Loucy (cell line): ENCODE measurements around the gene DPYSL3.

Experiments used
- H2AFZ ChIP-seq: fragments of 200-600 bp; sonication (generic); 2 replicates; pipeline ENCODE4 v1.6.0; 2016; ENCODE audit warnings: antibody characterized with exemption, mild to moderate bottlenecking, low read length, moderate library complexity
- H3F3A ChIP-seq: fragments of 200-600 bp; 2 replicates; pipeline ENCODE4 v1.6.0; 2016; ENCODE audit warnings: antibody characterized with exemption, low read depth, mild to moderate bottlenecking
- H3K27me3 ChIP-seq: fragments of 200-600 bp; sonication (generic); 2 replicates; pipeline ENCODE4 v1.6.1; 2014; ENCODE audit warnings: low read length, mild to moderate bottlenecking; ENCODE audit not compliant: insufficient read depth, poor library complexity, severe bottlenecking
- H3K36me3 ChIP-seq: fragments of 200-600 bp; sonication (generic); 2 replicates; pipeline ENCODE4 v1.6.1; 2016; ENCODE audit warnings: low read length; ENCODE audit not compliant: insufficient read depth
- H3K4me1 ChIP-seq: fragments of 200-600 bp; sonication (generic); 2 replicates; pipeline ENCODE4 v1.5.1; 2014; ENCODE audit warnings: low read length, mild to moderate bottlenecking; ENCODE audit not compliant: insufficient read depth, poor library complexity, severe bottlenecking
- H3K4me2 ChIP-seq: fragments of 200-600 bp; sonication (generic); 2 replicates; pipeline ENCODE4 v1.6.0; 2014; ENCODE audit warnings: antibody characterized with exemption, low read length, low read depth, mild to moderate bottlenecking; ENCODE audit not compliant: poor library complexity, severe bottlenecking
- H3K4me3 ChIP-seq: fragments of 200-600 bp; sonication (generic); 2 replicates; pipeline ENCODE4 v1.5.1; 2014; ENCODE audit warnings: low read length, mild to moderate bottlenecking, mixed read lengths; ENCODE audit not compliant: poor library complexity, severe bottlenecking
- H3K79me2 ChIP-seq: fragments of 200-600 bp; sonication (generic); 2 replicates; pipeline ENCODE4 v1.6.1; 2014; ENCODE audit warnings: low read length; ENCODE audit not compliant: insufficient read depth
- H3K9ac ChIP-seq: fragments of 200-600 bp; sonication (generic); 2 replicates; pipeline ENCODE4 v1.6.0; 2014; ENCODE audit warnings: mild to moderate bottlenecking, low read depth, low read length, moderate library complexity; ENCODE audit not compliant: poor library complexity, severe bottlenecking
- H3K9me2 ChIP-seq: fragments of 200-600 bp; sonication (generic); replicated peaks from 2 replicates; pipeline ENCODE4 v1.6.1; 2016; ENCODE audit warnings: low read depth, low read length, mixed read lengths
- H3K9me3 ChIP-seq: fragments of 200-600 bp; sonication (generic); 2 replicates; pipeline ENCODE4 v1.6.1; 2014; ENCODE audit warnings: mild to moderate bottlenecking, antibody characterized with exemption, low read length, low read depth; ENCODE audit not compliant: insufficient read depth
- H4K20me1 ChIP-seq: fragments of 200-600 bp; sonication (generic); 2 replicates; pipeline ENCODE4 v1.6.0; 2014; ENCODE audit warnings: antibody characterized with exemption, low read length, mild to moderate bottlenecking; ENCODE audit not compliant: insufficient read depth, poor library complexity, severe bottlenecking
- EZH2phosphoT487 ChIP-seq: fragments of 200-600 bp; IDR thresholded peaks from 2 replicates; pipeline ENCODE4 v1.6.1; 2018; ENCODE audit warnings: antibody characterized with exemption, mild to moderate bottlenecking, moderate library complexity, borderline replicate concordance
- TF ChIP-seq, protein P1 (sequence below): fragments of 200-600 bp; sonication (generic); conservative IDR thresholded peaks from 2 replicates; pipeline ENCODE4 v1.5.1; 2014; ENCODE audit warnings: mild to moderate bottlenecking, antibody characterized with exemption, low read length

Gene DPYSL3

DNA sequence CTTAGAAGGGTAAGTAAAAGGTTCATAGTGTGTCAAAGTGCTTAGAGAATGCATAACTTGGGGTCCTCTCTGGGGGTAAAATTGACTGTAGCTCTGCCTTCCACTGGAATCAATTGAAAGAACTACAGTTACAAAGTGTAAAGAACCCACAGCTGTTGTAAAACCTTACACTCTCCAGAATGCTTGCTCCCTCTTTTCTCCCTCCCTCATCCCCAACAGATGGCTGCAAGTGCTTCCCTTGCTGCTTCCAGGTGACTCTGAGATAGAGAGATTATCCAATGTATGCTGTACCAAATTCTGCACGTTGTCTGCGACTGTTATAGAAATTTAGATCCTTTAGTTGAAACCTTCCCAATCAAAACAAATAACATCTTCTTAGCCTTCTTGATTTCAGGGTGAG lies 149.1 kb downstream of the DPYSL3 start:
- Histone ChIP-seq H3K9me2 (no peaks in the 10 kb centered on the region), H3K27me3 (no peaks in the 10 kb centered on the region), H3F3A (no peaks in the 10 kb centered on the region), H3K9ac (no peak overlapping the region), H3K79me2 (no peaks in the 10 kb centered on the region), H3K9me3 (no peaks in the 10 kb centered on the region), H3K36me3 (no peaks in the 10 kb centered on the region), H4K20me1 (no peaks in the 10 kb centered on the region), H3K4me1 (no peaks in the 10 kb centered on the region), H2AFZ (no peak overlapping the region), H3K4me2 (no peak overlapping the region), H3K4me3 (no peak overlapping the region)
- TF ChIP-seq, protein P1, sequence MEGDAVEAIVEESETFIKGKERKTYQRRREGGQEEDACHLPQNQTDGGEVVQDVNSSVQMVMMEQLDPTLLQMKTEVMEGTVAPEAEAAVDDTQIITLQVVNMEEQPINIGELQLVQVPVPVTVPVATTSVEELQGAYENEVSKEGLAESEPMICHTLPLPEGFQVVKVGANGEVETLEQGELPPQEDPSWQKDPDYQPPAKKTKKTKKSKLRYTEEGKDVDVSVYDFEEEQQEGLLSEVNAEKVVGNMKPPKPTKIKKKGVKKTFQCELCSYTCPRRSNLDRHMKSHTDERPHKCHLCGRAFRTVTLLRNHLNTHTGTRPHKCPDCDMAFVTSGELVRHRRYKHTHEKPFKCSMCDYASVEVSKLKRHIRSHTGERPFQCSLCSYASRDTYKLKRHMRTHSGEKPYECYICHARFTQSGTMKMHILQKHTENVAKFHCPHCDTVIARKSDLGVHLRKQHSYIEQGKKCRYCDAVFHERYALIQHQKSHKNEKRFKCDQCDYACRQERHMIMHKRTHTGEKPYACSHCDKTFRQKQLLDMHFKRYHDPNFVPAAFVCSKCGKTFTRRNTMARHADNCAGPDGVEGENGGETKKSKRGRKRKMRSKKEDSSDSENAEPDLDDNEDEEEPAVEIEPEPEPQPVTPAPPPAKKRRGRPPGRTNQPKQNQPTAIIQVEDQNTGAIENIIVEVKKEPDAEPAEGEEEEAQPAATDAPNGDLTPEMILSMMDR: no peak
- TF ChIP-seq EZH2phosphoT487: no peak

DNA sequence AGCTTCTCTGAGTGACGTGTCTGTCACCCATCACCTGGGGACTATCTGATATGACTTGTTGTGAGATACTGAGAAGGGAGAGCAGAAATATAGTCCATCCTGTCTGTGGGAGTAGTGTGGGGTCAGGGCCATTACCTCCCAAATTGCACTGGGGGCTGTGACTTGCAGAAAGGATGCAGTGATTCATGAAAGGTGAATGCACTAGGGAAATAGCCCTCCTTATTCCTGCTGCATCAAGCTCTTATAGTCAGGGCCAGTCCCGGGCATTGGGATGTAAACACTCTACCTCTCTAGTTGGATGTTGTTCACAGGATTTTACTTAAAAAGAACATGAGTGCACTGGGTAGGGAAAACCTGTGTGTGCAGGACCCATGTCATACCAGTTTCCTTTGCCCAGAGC lies 150.3 kb downstream of the DPYSL3 start:
- Histone ChIP-seq H3K4me3 (no peak overlapping the region), H4K20me1 (no peaks in the 10 kb centered on the region)
- no peak for TF ChIP-seq EZH2phosphoT487
- TF ChIP-seq, protein P1: no peak

DNA sequence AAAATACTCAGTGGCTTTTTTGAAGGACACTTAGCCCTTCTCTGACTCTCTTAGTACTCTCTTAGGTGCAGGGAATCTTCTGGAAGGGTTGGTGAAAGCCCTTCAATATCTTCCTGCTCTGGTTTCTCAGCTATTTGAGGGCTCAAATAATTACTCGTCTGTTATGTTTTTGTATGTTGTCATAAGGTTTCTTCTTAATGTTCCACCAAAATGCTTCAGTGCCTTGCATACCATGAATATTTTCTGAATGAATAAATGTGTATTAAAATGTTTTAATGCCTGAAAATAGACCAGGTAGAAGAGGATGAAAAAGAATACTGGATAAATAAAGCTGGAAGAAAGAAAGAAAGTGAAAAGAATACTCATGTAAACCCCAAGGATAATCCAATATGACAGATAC lies 150.8 kb downstream of the DPYSL3 start:
- Histone ChIP-seq H3K4me2 (no peak overlapping the region), H3K4me3 (no peak overlapping the region), H3F3A (no peaks in the 10 kb centered on the region), H3K79me2 (no peaks in the 10 kb centered on the region), H4K20me1 (no peaks in the 10 kb centered on the region), H3K36me3 (no peaks in the 10 kb centered on the region), H3K27me3 (no peaks in the 10 kb centered on the region), H2AFZ (no peak overlapping the region), H3K9me2 (no peaks in the 10 kb centered on the region), H3K9ac (no peak overlapping the region), H3K4me1 (no peaks in the 10 kb centered on the region), H3K9me3 (no peaks in the 10 kb centered on the region)
- no peak for TF ChIP-seq EZH2phosphoT487
- TF ChIP-seq, protein P1: no peak

More for the DNA sequence above, 150.3 kb downstream of the DPYSL3 start:
- Histone ChIP-seq H3K9ac (no peak overlapping the region), H2AFZ (no peak overlapping the region), H3K36me3 (no peaks in the 10 kb centered on the region), H3K9me2 (no peaks in the 10 kb centered on the region), H3K27me3 (no peaks in the 10 kb centered on the region), H3F3A (no peaks in the 10 kb centered on the region), H3K9me3 (no peaks in the 10 kb centered on the region), H3K4me2 (no peak overlapping the region), H3K4me1 (no peaks in the 10 kb centered on the region), H3K79me2 (no peaks in the 10 kb centered on the region)
